DOHH2 (cell line): ENCODE data around the gene SMIM10L2A.

Experiments
- H3F3A ChIP-seq: fragments of 200-600 bp; sonication (generic), shearing (Covaris generic); 2 replicates; pipeline ENCODE4 v1.6.0; 2016; ENCODE audit warnings: antibody characterized with exemption, mild to moderate bottlenecking; ENCODE audit not compliant: control insufficient read depth, insufficient read depth
- H3K27ac ChIP-seq: fragments of 200-600 bp; sonication (generic); 2 replicates; pipeline ENCODE4 v1.5.1; 2014; ENCODE audit warnings: low read depth, mild to moderate bottlenecking, low read length, moderate library complexity
- H3K27me3 ChIP-seq: fragments of 200-600 bp; sonication (generic); 2 replicates; pipeline ENCODE4 v1.6.1; 2014; ENCODE audit warnings: mild to moderate bottlenecking, low read length, mixed read lengths; ENCODE audit not compliant: control insufficient read depth
- H3K36me3 ChIP-seq: fragments of 200-600 bp; sonication (generic); 2 replicates; pipeline ENCODE4 v1.6.1; 2014; ENCODE audit warnings: mild to moderate bottlenecking, low read length, moderate library complexity, mixed read lengths; ENCODE audit not compliant: control insufficient read depth
- H3K4me1 ChIP-seq: fragments of 200-600 bp; sonication (generic); 2 replicates; pipeline ENCODE4 v1.6.1; 2014; ENCODE audit warnings: mild to moderate bottlenecking, low read length, mixed read lengths; ENCODE audit not compliant: control insufficient read depth
- H3K4me2 ChIP-seq: fragments of 200-600 bp; sonication (generic); 2 replicates; pipeline ENCODE4 v1.6.0; 2014; ENCODE audit warnings: mild to moderate bottlenecking, low read length, moderate library complexity
- H3K4me3 ChIP-seq: fragments of 200-600 bp; sonication (generic); 2 replicates; pipeline ENCODE4 v1.5.1; 2014; ENCODE audit warnings: mild to moderate bottlenecking, low read length, mixed read lengths
- H3K79me2 ChIP-seq: fragments of 200-600 bp; sonication (generic); 2 replicates; pipeline ENCODE4 v1.6.1; 2014; ENCODE audit warnings: mild to moderate bottlenecking, low read length, mixed read lengths; ENCODE audit not compliant: control insufficient read depth
- H3K9me2 ChIP-seq: fragments of 200-600 bp; sonication (generic); replicated peaks from 2 replicates; pipeline ENCODE4 v1.6.1; 2014; ENCODE audit warnings: mild to moderate bottlenecking, low read length, mixed read lengths; ENCODE audit not compliant: control insufficient read depth
- H3K9me3 ChIP-seq: fragments of 200-600 bp; sonication (generic); 2 replicates; pipeline ENCODE4 v1.6.1; 2014; ENCODE audit warnings: antibody characterized with exemption, low read length, mixed read lengths; ENCODE audit not compliant: control insufficient read depth, insufficient read depth
- H4K20me1 ChIP-seq: fragments of 200-600 bp; sonication (generic); 2 replicates; pipeline ENCODE4 v1.6.0; 2014; ENCODE audit warnings: low read depth, mild to moderate bottlenecking, antibody characterized with exemption, low read length, moderate library complexity; ENCODE audit not compliant: control insufficient read depth, insufficient read depth
- EZH2phosphoT487 ChIP-seq: fragments of 200-600 bp; sonication (generic); IDR thresholded peaks from 2 replicates; pipeline ENCODE4 v1.6.1; 2017; ENCODE audit warnings: borderline replicate concordance, mild to moderate bottlenecking, antibody characterized with exemption, low read length, moderate library complexity, mixed read lengths
- TF ChIP-seq, protein P1 (sequence below): fragments of 200-600 bp; sonication (generic); IDR thresholded peaks from one replicate; pipeline ENCODE4 v1.5.1; 2014; ENCODE audit warnings: antibody characterized with exemption, mild to moderate bottlenecking, low read depth, low read length; ENCODE audit not compliant: poor library complexity, severe bottlenecking

The SMIM10L2A gene

GRCh38 chrX:135421932-135422809 lies at the start of gene SMIM10L2A:
TSS of gene SMIM10L2A (plus strand) at chrX:135421944. CDS start at chrX:135422132, 188 bp downstream.
- Histone ChIP-seq H3K9me3 (no peaks in the 10 kb centered on the region), H3K79me2 (no peaks in the 10 kb centered on the region), H3K4me2 (peak within 1 kb of the TSS; percentile 60)

DNA sequence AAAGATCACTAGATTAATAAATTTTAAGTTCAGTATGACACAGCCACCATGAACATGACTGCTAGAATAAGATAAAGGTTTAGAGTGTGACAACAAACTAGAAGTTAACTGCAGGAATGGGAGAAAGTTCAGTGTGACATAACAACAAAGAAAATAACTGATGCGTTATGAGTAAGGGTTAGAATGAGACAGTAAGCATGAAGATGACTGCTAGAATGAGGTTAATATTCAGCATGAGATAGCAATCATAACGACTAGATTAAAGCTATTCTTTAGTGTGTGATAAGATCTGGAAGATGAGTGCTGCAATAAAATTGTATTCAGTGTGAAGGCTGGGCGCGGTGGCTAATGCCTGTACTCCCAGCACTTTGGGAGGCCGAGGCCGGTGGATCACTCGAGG lies 48.4 kb upstream of the SMIM10L2A start:
- Histone ChIP-seq H3K79me2 (no peaks in the 10 kb centered on the region), H3K4me3 (no peak overlapping the region), H3F3A (no peaks in the 10 kb centered on the region), H3K27me3 (no peaks in the 10 kb centered on the region), H3K9me3 (no peaks in the 10 kb centered on the region), H3K27ac (no peak overlapping the region), H3K4me2 (no peak overlapping the region), H4K20me1 (no peaks in the 10 kb centered on the region), H3K4me1 (no peaks in the 10 kb centered on the region), H3K9me2 (no peaks in the 10 kb centered on the region), H3K36me3 (no peaks in the 10 kb centered on the region)
- TF ChIP-seq, protein P1, sequence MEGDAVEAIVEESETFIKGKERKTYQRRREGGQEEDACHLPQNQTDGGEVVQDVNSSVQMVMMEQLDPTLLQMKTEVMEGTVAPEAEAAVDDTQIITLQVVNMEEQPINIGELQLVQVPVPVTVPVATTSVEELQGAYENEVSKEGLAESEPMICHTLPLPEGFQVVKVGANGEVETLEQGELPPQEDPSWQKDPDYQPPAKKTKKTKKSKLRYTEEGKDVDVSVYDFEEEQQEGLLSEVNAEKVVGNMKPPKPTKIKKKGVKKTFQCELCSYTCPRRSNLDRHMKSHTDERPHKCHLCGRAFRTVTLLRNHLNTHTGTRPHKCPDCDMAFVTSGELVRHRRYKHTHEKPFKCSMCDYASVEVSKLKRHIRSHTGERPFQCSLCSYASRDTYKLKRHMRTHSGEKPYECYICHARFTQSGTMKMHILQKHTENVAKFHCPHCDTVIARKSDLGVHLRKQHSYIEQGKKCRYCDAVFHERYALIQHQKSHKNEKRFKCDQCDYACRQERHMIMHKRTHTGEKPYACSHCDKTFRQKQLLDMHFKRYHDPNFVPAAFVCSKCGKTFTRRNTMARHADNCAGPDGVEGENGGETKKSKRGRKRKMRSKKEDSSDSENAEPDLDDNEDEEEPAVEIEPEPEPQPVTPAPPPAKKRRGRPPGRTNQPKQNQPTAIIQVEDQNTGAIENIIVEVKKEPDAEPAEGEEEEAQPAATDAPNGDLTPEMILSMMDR = no peak
- TF ChIP-seq EZH2phosphoT487 = no peak

More at GRCh38 chrX:135421932-135422809, at the start of gene SMIM10L2A:
- Histone ChIP-seq H3K27me3 (no peaks in the 10 kb centered on the region), H3K27ac (no peak within 1 kb of the TSS), H3K9me2 (no peaks in the 10 kb centered on the region), H3K4me1 (peaks cover 4% of the 10 kb centered on the region; the same call in 1 of the 2 replicates), H4K20me1 (no peaks in the 10 kb centered on the region), H3K4me3 (peak within 1 kb of the TSS; percentile 57), H3K36me3 (no peaks in the 10 kb centered on the region), H3F3A (no peaks in the 10 kb centered on the region)
- TF ChIP-seq, protein P1 = no peak
- no peak for TF ChIP-seq EZH2phosphoT487

DNA sequence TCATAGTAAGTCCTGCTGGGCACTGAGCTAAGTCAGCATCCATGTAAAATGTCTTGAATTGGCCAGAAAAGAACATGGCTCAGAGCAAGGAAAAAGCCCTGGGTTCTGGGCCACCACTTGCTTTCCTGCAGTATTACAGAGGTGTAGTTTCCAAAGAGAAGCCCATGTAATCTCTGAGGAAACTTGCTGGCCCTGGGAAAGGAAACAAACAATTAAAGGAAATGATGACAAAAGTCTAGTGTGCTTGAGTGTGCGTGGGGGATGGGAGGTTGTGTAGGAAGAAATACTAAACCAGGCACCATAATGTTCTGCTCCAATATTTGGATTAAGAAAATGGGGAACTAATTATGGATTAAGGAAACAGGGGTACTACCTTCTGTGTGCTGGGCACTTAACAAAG lies 39.5 kb upstream of the SMIM10L2A start:
- no peaks in the 10 kb centered on the region for H3K79me2 ChIP-seq
- H3K36me3 ChIP-seq = no peaks in the 10 kb centered on the region
- H3K4me3 ChIP-seq = no peak overlapping the region
- no peaks in the 10 kb centered on the region for H3F3A ChIP-seq
- H3K4me2 ChIP-seq = no peak overlapping the region
- H3K9me2 ChIP-seq = no peaks in the 10 kb centered on the region
- no peaks in the 10 kb centered on the region for H3K27me3 ChIP-seq
- H4K20me1 ChIP-seq = no peaks in the 10 kb centered on the region
- no peaks in the 10 kb centered on the region for H3K4me1 ChIP-seq
- H3K27ac ChIP-seq = no peak overlapping the region
- no peak for TF ChIP-seq EZH2phosphoT487
- TF ChIP-seq, protein P1 = no peak
- H3K9me3 ChIP-seq = no peaks in the 10 kb centered on the region
